ENCODE data around the gene STC2.

GRCh38 chr5:173327948-173328843 is at the start of gene STC2:
- TF ChIP-seq, protein P1, sequence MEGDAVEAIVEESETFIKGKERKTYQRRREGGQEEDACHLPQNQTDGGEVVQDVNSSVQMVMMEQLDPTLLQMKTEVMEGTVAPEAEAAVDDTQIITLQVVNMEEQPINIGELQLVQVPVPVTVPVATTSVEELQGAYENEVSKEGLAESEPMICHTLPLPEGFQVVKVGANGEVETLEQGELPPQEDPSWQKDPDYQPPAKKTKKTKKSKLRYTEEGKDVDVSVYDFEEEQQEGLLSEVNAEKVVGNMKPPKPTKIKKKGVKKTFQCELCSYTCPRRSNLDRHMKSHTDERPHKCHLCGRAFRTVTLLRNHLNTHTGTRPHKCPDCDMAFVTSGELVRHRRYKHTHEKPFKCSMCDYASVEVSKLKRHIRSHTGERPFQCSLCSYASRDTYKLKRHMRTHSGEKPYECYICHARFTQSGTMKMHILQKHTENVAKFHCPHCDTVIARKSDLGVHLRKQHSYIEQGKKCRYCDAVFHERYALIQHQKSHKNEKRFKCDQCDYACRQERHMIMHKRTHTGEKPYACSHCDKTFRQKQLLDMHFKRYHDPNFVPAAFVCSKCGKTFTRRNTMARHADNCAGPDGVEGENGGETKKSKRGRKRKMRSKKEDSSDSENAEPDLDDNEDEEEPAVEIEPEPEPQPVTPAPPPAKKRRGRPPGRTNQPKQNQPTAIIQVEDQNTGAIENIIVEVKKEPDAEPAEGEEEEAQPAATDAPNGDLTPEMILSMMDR (IDR thresholded peaks at IDR 0.05), result no peak
- TF ChIP-seq POLR2A (IDR thresholded peaks at IDR 0.05; ENCODE audit: low read depth) (peak; percentile 19), EP300 (IDR thresholded peaks at IDR 0.05) (no peak)

Measured in esophagus muscularis mucosa (tissue), 4 donors.